Omental fat pad (tissue), 4 donors: ENCODE results near the gene CTNND2. TPM values are rescaled to one million over a fixed set of nuclear protein-coding genes. Genes with fewer than 3 reads are reported as not detected.

Experiments
- ATAC-seq: fragments of 150-250 bp; one replicate; pipeline ENCODE4 v1.9.1; 2016; ENCODE audit warnings: mild to moderate bottlenecking, moderate library complexity; ENCODE audit not compliant: low FRiP score
- DNase-seq: peaks from one replicate; pipeline ENCODE4 v3.0.0-alpha.2; 2019; ENCODE audit warnings: low spot score
- small RNA-seq: library from RNA; depleted of rRNA; stranded (forward); fragments of <200 nt; gene quantifications from one replicate; pipeline ENCODE3, GENCODE V24; 2016
- total RNA-seq, 4 donors: library from RNA; depleted of rRNA; stranded (reverse); fragments of >200 nt; gene quantifications; one replicate each; pipeline ENCODE4 v1.1.0, GENCODE V29; 2016
- TF ChIP-seq, protein P1 (sequence below), 3 donors: fragments of 450-650 bp; IDR thresholded peaks; one replicate each; pipeline ENCODE4 v1.5.1; 2016 to 2017; ENCODE audit warnings: antibody characterized with exemption in 3 of 3, mild to moderate bottlenecking in 3 of 3, moderate library complexity in 2 of 3

CTNND2 gene
- total RNA-seq, 4 donors from 2014 or later, result 0.16 to 1.3 (median 0.64) TPM

DNA sequence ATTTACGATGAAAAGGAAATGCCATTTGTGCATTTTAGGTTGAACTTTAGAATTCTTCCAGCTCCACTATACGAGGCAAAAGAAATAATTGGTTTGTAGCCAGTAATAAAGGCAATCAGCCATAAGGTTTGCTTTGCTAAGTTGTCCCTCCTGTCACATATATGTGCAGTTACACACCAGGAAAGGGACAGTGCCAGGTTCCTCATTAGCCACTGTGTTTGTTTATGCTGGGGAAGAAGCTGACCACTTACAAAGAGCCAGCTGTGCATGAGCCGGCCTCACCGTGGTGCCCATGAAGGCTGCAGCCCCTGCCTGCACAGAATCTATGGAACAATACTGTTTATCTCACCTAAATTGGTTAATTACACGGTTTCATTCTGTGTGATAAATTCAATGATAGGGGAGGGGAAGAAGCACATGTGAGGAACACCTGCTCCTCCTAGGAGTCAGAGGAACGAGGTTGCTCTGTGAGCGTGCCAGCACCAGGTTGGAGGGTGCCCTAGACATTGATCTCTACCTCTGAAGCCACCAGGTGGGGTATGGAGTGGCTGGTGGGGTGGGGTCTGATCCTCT is 969.4 kb downstream of the CTNND2 start:
- TF ChIP-seq, protein P1, sequence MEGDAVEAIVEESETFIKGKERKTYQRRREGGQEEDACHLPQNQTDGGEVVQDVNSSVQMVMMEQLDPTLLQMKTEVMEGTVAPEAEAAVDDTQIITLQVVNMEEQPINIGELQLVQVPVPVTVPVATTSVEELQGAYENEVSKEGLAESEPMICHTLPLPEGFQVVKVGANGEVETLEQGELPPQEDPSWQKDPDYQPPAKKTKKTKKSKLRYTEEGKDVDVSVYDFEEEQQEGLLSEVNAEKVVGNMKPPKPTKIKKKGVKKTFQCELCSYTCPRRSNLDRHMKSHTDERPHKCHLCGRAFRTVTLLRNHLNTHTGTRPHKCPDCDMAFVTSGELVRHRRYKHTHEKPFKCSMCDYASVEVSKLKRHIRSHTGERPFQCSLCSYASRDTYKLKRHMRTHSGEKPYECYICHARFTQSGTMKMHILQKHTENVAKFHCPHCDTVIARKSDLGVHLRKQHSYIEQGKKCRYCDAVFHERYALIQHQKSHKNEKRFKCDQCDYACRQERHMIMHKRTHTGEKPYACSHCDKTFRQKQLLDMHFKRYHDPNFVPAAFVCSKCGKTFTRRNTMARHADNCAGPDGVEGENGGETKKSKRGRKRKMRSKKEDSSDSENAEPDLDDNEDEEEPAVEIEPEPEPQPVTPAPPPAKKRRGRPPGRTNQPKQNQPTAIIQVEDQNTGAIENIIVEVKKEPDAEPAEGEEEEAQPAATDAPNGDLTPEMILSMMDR (IDR thresholded peaks at IDR 0.05), result no peak
- no peak for DNase-seq
- no peak for ATAC-seq

DNA sequence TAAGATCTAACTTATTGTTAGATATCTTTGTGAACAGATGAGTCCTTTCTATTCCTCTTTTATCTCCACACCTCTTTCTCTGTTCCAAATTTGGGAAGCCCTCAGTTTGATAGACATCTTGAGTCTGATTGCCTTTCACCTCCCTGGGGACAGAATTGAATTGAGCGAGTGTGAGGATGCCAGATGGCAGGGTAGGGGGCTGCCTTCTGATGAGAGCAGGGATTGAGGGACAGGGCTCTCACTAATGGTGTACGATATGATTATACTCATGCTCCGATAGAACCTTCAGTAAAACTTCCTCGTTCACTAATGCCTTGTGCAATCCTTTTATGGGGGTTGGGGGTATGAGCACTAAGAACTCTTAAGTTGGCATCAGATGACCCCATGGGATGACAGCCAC is 971.1 kb downstream of the CTNND2 start:
- no peak for DNase-seq
- TF ChIP-seq, protein P1 (IDR thresholded peaks at IDR 0.05), result no peak
- ATAC-seq, result no peak

DNA sequence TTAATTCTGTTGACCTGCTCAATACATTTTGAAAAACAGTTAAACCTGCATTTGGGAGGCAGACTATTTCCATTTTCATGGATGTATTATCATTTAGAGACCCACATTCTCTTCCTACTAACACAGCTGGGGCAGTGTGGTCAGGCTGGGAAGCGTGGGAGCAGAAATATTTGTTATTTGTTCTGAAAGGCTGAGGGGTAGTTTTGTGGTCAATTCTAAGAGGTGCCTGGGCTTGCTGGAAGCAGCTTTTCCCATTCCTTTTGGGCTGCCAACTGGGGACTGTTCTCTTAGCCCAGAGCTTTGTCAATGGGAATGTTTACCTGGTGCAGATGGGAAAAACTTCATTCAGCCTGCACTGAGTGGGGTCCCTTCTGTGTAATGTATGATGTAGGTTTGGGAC is 971.8 kb downstream of the CTNND2 start:
- TF ChIP-seq, protein P1 (IDR thresholded peaks at IDR 0.05), result no peak
- ATAC-seq (no peak), DNase-seq (no peak)

DNA sequence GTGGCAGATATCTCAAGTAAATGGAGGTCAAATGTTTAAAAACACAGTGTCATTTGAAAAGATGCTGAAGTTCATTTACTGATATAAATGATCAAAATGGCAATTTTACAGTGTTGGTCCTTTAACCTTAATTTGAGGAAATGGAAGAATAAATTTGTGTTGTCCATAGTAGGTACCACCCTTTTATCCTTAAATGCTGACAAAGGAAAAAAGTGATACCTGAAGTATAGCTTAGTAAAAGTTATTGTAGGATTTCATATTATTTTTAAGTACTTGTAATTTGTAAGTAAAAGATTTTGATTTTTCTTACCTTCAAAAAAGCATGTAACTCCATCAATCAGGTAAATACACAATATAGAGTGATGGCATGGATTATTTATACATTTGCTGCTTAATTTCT is 976.6 kb downstream of the CTNND2 start:
- DNase-seq (no peak), ATAC-seq (no peak)
- TF ChIP-seq, protein P1 (IDR thresholded peaks at IDR 0.05), result no peak

DNA sequence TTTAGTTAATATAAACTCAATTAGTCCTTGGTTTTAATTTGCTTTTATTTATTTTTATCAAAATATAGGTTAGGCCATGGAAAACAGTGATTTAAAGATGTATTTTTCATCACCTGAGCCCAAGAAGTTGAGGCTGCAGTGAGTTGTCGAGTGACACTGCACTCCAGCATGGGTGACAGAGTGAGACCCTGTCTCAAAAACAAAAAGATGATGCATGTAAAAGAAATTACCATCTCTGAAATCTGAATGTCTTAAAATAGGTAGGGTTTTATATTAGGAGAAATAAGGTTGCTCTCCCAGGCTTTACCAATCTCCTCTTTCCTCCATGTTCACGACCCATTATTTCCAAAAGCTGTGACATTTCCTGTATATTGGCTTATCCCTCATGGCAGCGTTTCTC is 980.9 kb downstream of the CTNND2 start:
- TF ChIP-seq, protein P1 (IDR thresholded peaks at IDR 0.05), result no peak
- ATAC-seq, result no peak
- DNase-seq, result no peak

Small RNAs within 50 kb of the gene (small RNA-seq; reads per million reads assigned to genes)
- gene RNU6-429P, result not detected
